PFSK-1 (cell line): ENCODE data around the gene KIF26B.

Experiments used
- POLR2AphosphoS5 ChIP-seq: IDR thresholded peaks from 2 replicates; pipeline ENCODE4 v1.6.1; 2012; ENCODE audit warnings: low read depth, mild to moderate bottlenecking, control low read depth, low read length, moderate library complexity
- REST ChIP-seq, 2 experiments: IDR thresholded peaks; 2 replicates each; pipeline versions ENCODE4 v1.6.1 to v1.8.0; 2011 to 2012; ENCODE audit warnings: low read depth in 2 of 2, low read length in 2 of 2, control low read depth in 1 of 2, inconsistent platforms in 1 of 2, mild to moderate bottlenecking in 1 of 2, moderate library complexity in 1 of 2; ENCODE audit not compliant: insufficient read depth in 1 of 2
- SIN3A ChIP-seq: IDR thresholded peaks from 2 replicates; pipeline ENCODE4 v1.6.1; 2012; ENCODE audit warnings: mild to moderate bottlenecking, low read length, moderate library complexity, borderline replicate concordance; ENCODE audit not compliant: insufficient read depth
- TAF1 ChIP-seq: IDR thresholded peaks from 2 replicates; pipeline ENCODE4 v1.6.1; 2012; ENCODE audit warnings: low read length, control low read depth, borderline replicate concordance; ENCODE audit not compliant: insufficient read depth

- TF ChIP-seq REST (IDR thresholded peaks at IDR 0.05; ENCODE audit: insufficient read depth in 1 of 2, low read depth in 2 of 2, low read length in 2 of 2) (no peak), POLR2AphosphoS5 (no peak), TAF1 (no peak), SIN3A (no peak)
Measured at GRCh38 chr1:245168086-245168485, 13.3 kb downstream of the KIF26B start.
